Stomach (tissue), 9 donors: ENCODE data around the gene GPR15LG. TPM values are rescaled to one million over a fixed set of nuclear protein-coding genes. Genes with fewer than 3 reads are reported as not detected.

ENCODE experiments used
- DNase-seq, 2 donors: peaks; one replicate each; pipeline versions ENCODE4 v3.0.0 to v3.0.0-alpha.2; 2013 to 2019
- H3K27ac ChIP-seq, 5 donors: fragments of 200-600 bp in 4 of 5; sonication (generic) in 4 of 5; one replicate each; pipeline ENCODE4 v1.5.1; 2013 to 2019; ENCODE audit warnings: mild to moderate bottlenecking in 1 of 5, moderate library complexity in 1 of 5
- H3K27me3 ChIP-seq, 3 donors: fragments of 200-600 bp; sonication (generic); one replicate each; pipeline ENCODE4 v1.5.1; 2017 to 2019; ENCODE audit warnings: mixed run types in 1 of 3
- H3K36me3 ChIP-seq, 4 donors: fragments of 200-600 bp; sonication (generic); 1 replicate in 3 of 4; 2 replicates in 1 of 4; pipeline ENCODE4 v1.5.1; 2016 to 2019
- H3K4me1 ChIP-seq, 4 donors: fragments of 200-600 bp; sonication (generic); one replicate each; pipeline ENCODE4 v1.5.1; 2016 to 2019
- H3K4me3 ChIP-seq, 4 donors: fragments of 200-600 bp; sonication (generic) in 3 of 4; one replicate each; pipeline ENCODE4 v1.5.1; 2016 to 2019; ENCODE audit warnings: mild to moderate bottlenecking in 1 of 4
- H3K9me3 ChIP-seq, 4 donors: fragments of 200-600 bp; sonication (generic); one replicate each; pipeline ENCODE4 v1.5.1; 2016 to 2019
- CTCF ChIP-seq, 7 experiments: fragments of 450-650 bp in 4 of 7; fragments of 200-600 bp in 3 of 7; sonication (generic) in 3 of 7; IDR thresholded peaks; one replicate each; pipeline ENCODE4 v1.5.1; 2016 to 2019; ENCODE audit warnings: antibody characterized with exemption in 7 of 7, control low read depth in 2 of 7, mild to moderate bottlenecking in 1 of 7
- EP300 ChIP-seq: sonication (generic); formaldehyde crosslinking; IDR thresholded peaks from one replicate; pipeline ENCODE4 v1.6.1; 2017; ENCODE audit warnings: antibody characterized with exemption
- POLR2A ChIP-seq, 4 donors: fragments of 450-650 bp; IDR thresholded peaks; one replicate each; pipeline ENCODE4 v1.6.1; 2016; ENCODE audit warnings: antibody characterized with exemption in 4 of 4, control low read depth in 2 of 4, mild to moderate bottlenecking in 1 of 4, moderate library complexity in 1 of 4
- POLR2AphosphoS5 ChIP-seq, 3 donors: sonication (generic); formaldehyde crosslinking; IDR thresholded peaks; one replicate each; pipeline ENCODE4 v1.6.1; 2016; ENCODE audit warnings: antibody characterized with exemption in 3 of 3
- WGBS, 5 donors: extraction: QIAGEN DNeasy Blood & Tissue Kit in 3 of 5; methylation state at CpG; one replicate each; pipeline versions ENCODE4 v1.1.5 to v1.1.7; 2013 to 2018; 5-methylcytosine and 5-hydroxymethylcytosine counted together
- intact Hi-C: fragments of 100-400 bp; cut with DNase I; formaldehyde crosslinking; loops from one replicate; pipeline ENCODE4 v1.15.1; 2023; ENCODE audit warnings: low total_unique reads
- polyA plus RNA-seq, 3 donors: library from polyadenylated mRNA; stranded (reverse); fragments of 200-250 nt; gene quantifications; one replicate each; pipeline ENCODE4 v1.2.3, GENCODE V29; 2013
- total RNA-seq, 5 donors: library from RNA; depleted of rRNA; stranded (reverse); fragments of >200 nt; gene quantifications; one replicate each; pipeline versions ENCODE4 v1.1.0 to v1.2.3, GENCODE V29; 2014 to 2016
- donor health status: healthy with polysubstance abuse.
- donor health status: Bipolar disorder and iron deficiency.
- donor health status: healthy.

The GPR15LG gene
- total and polyA plus RNA-seq, 8 donors: 0.92 to 82.4 (median 7.5) TPM; not detected in 5

- Histone ChIP-seq H3K27ac (no peak overlapping the region), H3K4me1 (no peaks in the 10 kb centered on the region), H3K27me3 (no peaks in the 10 kb centered on the region), H3K4me3 (no peak overlapping the region), H3K36me3 (no peaks in the 10 kb centered on the region), H3K9me3 (no peaks in the 10 kb centered on the region)
- 87 to 91% (median 90%) methylated on average over 6 of the region's 6 CpGs for WGBS, 5 donors
- no peak for DNase-seq
- intact Hi-C loops: no loop called here
- no peak for TF ChIP-seq CTCF (IDR thresholded peaks at IDR 0.05)
- no peak for TF ChIP-seq POLR2AphosphoS5 (IDR thresholded peaks at IDR 0.05)
- no peak for TF ChIP-seq POLR2A (IDR thresholded peaks at IDR 0.05)
- TF ChIP-seq EP300: no peak
Observed at GRCh38 chr10:84175436-84175835, 1.8 kb downstream of the GPR15LG start.

- H3K4me1 ChIP-seq: no peaks in the 10 kb centered on the region
- TF ChIP-seq POLR2A (IDR thresholded peaks at IDR 0.05): no peak
- no peak for TF ChIP-seq EP300
- TF ChIP-seq CTCF (IDR thresholded peaks at IDR 0.05): no peak
- H3K9me3 ChIP-seq: no peaks in the 10 kb centered on the region
- no peak for DNase-seq
- intact Hi-C loops: no loop called here
- no peak overlapping the region for H3K27ac ChIP-seq
- no peaks in the 10 kb centered on the region for H3K27me3 ChIP-seq
- H3K36me3 ChIP-seq: no peaks in the 10 kb centered on the region
- no peak overlapping the region for H3K4me3 ChIP-seq
- WGBS, 5 donors: 45 to 65% (median 52%) methylated on average over 3 to 4 of the region's 4 CpGs
Observed at GRCh38 chr10:84176351-84176750, 2.8 kb downstream of the GPR15LG start.

GRCh38 chr10:84176836-84177474 lies 3.4 kb downstream of the GPR15LG start:
- H3K27ac ChIP-seq: peak overlapping the region in 1 of 5 donors; percentile 11
- no peak overlapping the region for H3K4me3 ChIP-seq
- H3K9me3 ChIP-seq: no peaks in the 10 kb centered on the region
- no peaks in the 10 kb centered on the region for H3K4me1 ChIP-seq
- intact Hi-C loops: no loop called here
- no peak for TF ChIP-seq POLR2AphosphoS5 (IDR thresholded peaks at IDR 0.05)
- TF ChIP-seq EP300: no peak
- TF ChIP-seq POLR2A (IDR thresholded peaks at IDR 0.05): no peak
- TF ChIP-seq CTCF (IDR thresholded peaks at IDR 0.05): no peak
- WGBS, 5 donors: 80 to 87% (median 84%) methylated on average over 1 to 4 of the region's 4 CpGs
- DNase-seq: no peak
- H3K36me3 ChIP-seq: no peaks in the 10 kb centered on the region
- H3K27me3 ChIP-seq: no peaks in the 10 kb centered on the region

- DNase-seq: peak in 1 of 2 donors; percentile 64
- no peak overlapping the region for H3K4me3 ChIP-seq
- 59 to 73% (median 71%) methylated on average over 8 of the region's 8 CpGs for WGBS, 5 donors
- no peaks in the 10 kb centered on the region for H3K9me3 ChIP-seq
- H3K27me3 ChIP-seq: no peaks in the 10 kb centered on the region
- H3K4me1 ChIP-seq: no peaks in the 10 kb centered on the region
- no peak for TF ChIP-seq EP300
- no peak for TF ChIP-seq POLR2A (IDR thresholded peaks at IDR 0.05)
- no peak for TF ChIP-seq CTCF (IDR thresholded peaks at IDR 0.05)
- no peak for TF ChIP-seq POLR2AphosphoS5 (IDR thresholded peaks at IDR 0.05)
- no peaks in the 10 kb centered on the region for H3K36me3 ChIP-seq
- H3K27ac ChIP-seq: no peak overlapping the region
- intact Hi-C loops: no loop called here
Observed at GRCh38 chr10:84177541-84178141, 4.0 kb downstream of the GPR15LG start.
